DOHH2 (cell line): ENCODE results near the gene OR5L2.

ENCODE experiments used
- H3F3A ChIP-seq: fragments of 200-600 bp; sonication (generic), shearing (Covaris generic); 2 replicates; pipeline ENCODE4 v1.6.0; 2016; ENCODE audit warnings: antibody characterized with exemption, mild to moderate bottlenecking; ENCODE audit not compliant: control insufficient read depth, insufficient read depth
- H3K27ac ChIP-seq: fragments of 200-600 bp; sonication (generic); 2 replicates; pipeline ENCODE4 v1.5.1; 2014; ENCODE audit warnings: low read depth, mild to moderate bottlenecking, low read length, moderate library complexity
- H3K27me3 ChIP-seq: fragments of 200-600 bp; sonication (generic); 2 replicates; pipeline ENCODE4 v1.6.1; 2014; ENCODE audit warnings: mild to moderate bottlenecking, low read length, mixed read lengths; ENCODE audit not compliant: control insufficient read depth
- H3K36me3 ChIP-seq: fragments of 200-600 bp; sonication (generic); 2 replicates; pipeline ENCODE4 v1.6.1; 2014; ENCODE audit warnings: mild to moderate bottlenecking, low read length, moderate library complexity, mixed read lengths; ENCODE audit not compliant: control insufficient read depth
- H3K4me1 ChIP-seq: fragments of 200-600 bp; sonication (generic); 2 replicates; pipeline ENCODE4 v1.6.1; 2014; ENCODE audit warnings: mild to moderate bottlenecking, low read length, mixed read lengths; ENCODE audit not compliant: control insufficient read depth
- H3K4me2 ChIP-seq: fragments of 200-600 bp; sonication (generic); 2 replicates; pipeline ENCODE4 v1.6.0; 2014; ENCODE audit warnings: mild to moderate bottlenecking, low read length, moderate library complexity
- H3K4me3 ChIP-seq: fragments of 200-600 bp; sonication (generic); 2 replicates; pipeline ENCODE4 v1.5.1; 2014; ENCODE audit warnings: mild to moderate bottlenecking, low read length, mixed read lengths
- H3K79me2 ChIP-seq: fragments of 200-600 bp; sonication (generic); 2 replicates; pipeline ENCODE4 v1.6.1; 2014; ENCODE audit warnings: mild to moderate bottlenecking, low read length, mixed read lengths; ENCODE audit not compliant: control insufficient read depth
- H3K9me2 ChIP-seq: fragments of 200-600 bp; sonication (generic); replicated peaks from 2 replicates; pipeline ENCODE4 v1.6.1; 2014; ENCODE audit warnings: mild to moderate bottlenecking, low read length, mixed read lengths; ENCODE audit not compliant: control insufficient read depth
- H3K9me3 ChIP-seq: fragments of 200-600 bp; sonication (generic); 2 replicates; pipeline ENCODE4 v1.6.1; 2014; ENCODE audit warnings: antibody characterized with exemption, low read length, mixed read lengths; ENCODE audit not compliant: control insufficient read depth, insufficient read depth
- H4K20me1 ChIP-seq: fragments of 200-600 bp; sonication (generic); 2 replicates; pipeline ENCODE4 v1.6.0; 2014; ENCODE audit warnings: low read depth, mild to moderate bottlenecking, antibody characterized with exemption, low read length, moderate library complexity; ENCODE audit not compliant: control insufficient read depth, insufficient read depth
- CTCF ChIP-seq: fragments of 200-600 bp; sonication (generic); IDR thresholded peaks from one replicate; pipeline ENCODE4 v1.5.1; 2014; ENCODE audit warnings: antibody characterized with exemption, mild to moderate bottlenecking, low read depth, low read length; ENCODE audit not compliant: poor library complexity, severe bottlenecking
- EZH2phosphoT487 ChIP-seq: fragments of 200-600 bp; sonication (generic); IDR thresholded peaks from 2 replicates; pipeline ENCODE4 v1.6.1; 2017; ENCODE audit warnings: borderline replicate concordance, mild to moderate bottlenecking, antibody characterized with exemption, low read length, moderate library complexity, mixed read lengths

The OR5L2 gene

GRCh38 chr11:55826919-55827318 is at the start of gene OR5L2:
Gene OR5L2, plus strand, starts transcription at chr11:55827219. Its CDS starts 0 bp downstream, at chr11:55827219.
- H3K4me2 ChIP-seq, result no peak within 1 kb of the TSS
- no peak for TF ChIP-seq EZH2phosphoT487
- no peak for TF ChIP-seq CTCF
- H3K4me3 ChIP-seq, result no peak within 1 kb of the TSS
- H3K4me1 ChIP-seq, result no peaks in the 10 kb centered on the region
- no peak within 1 kb of the TSS for H3K27ac ChIP-seq
- no peaks in the 10 kb centered on the region for H4K20me1 ChIP-seq
- no peaks in the 10 kb centered on the region for H3K79me2 ChIP-seq
- no peaks in the 10 kb centered on the region for H3F3A ChIP-seq
- H3K9me2 ChIP-seq, result no peaks in the 10 kb centered on the region
- no peaks in the 10 kb centered on the region for H3K36me3 ChIP-seq
- no peaks in the 10 kb centered on the region for H3K27me3 ChIP-seq
- H3K9me3 ChIP-seq, result no peaks in the 10 kb centered on the region

- no peak overlapping the region for H3K27ac ChIP-seq
- no peaks in the 10 kb centered on the region; the same call in 1 of the 2 replicates for H3K9me2 ChIP-seq
- no peaks in the 10 kb centered on the region for H4K20me1 ChIP-seq
- no peaks in the 10 kb centered on the region for H3K4me1 ChIP-seq
- no peaks in the 10 kb centered on the region for H3K9me3 ChIP-seq
- TF ChIP-seq EZH2phosphoT487, result no peak
- TF ChIP-seq CTCF, result no peak
- no peaks in the 10 kb centered on the region for H3F3A ChIP-seq
- no peak overlapping the region for H3K4me3 ChIP-seq
- H3K4me2 ChIP-seq, result no peak overlapping the region
- no peaks in the 10 kb centered on the region for H3K27me3 ChIP-seq
- H3K79me2 ChIP-seq, result no peaks in the 10 kb centered on the region
- no peaks in the 10 kb centered on the region for H3K36me3 ChIP-seq
These were observed 35.4 kb upstream of the OR5L2 start for GRCh38 chr11:55791606-55792005.

GRCh38 chr11:55793321-55793720 is 33.7 kb upstream of the OR5L2 start:
- H4K20me1 ChIP-seq, result no peaks in the 10 kb centered on the region
- H3K27me3 ChIP-seq, result no peaks in the 10 kb centered on the region
- H3K4me1 ChIP-seq, result no peaks in the 10 kb centered on the region
- no peak overlapping the region for H3K27ac ChIP-seq
- no peak overlapping the region for H3K4me3 ChIP-seq
- TF ChIP-seq CTCF (no peak), EZH2phosphoT487 (no peak)
- H3K4me2 ChIP-seq, result no peak overlapping the region
- no peaks in the 10 kb centered on the region for H3F3A ChIP-seq
- H3K9me2 ChIP-seq, result no peaks in the 10 kb centered on the region; the same call in 1 of the 2 replicates
- H3K36me3 ChIP-seq, result no peaks in the 10 kb centered on the region
- no peaks in the 10 kb centered on the region for H3K79me2 ChIP-seq
- no peaks in the 10 kb centered on the region for H3K9me3 ChIP-seq

- no peak for TF ChIP-seq CTCF
- TF ChIP-seq EZH2phosphoT487, result no peak
- Histone ChIP-seq H3K79me2 (no peaks in the 10 kb centered on the region), H3K36me3 (no peaks in the 10 kb centered on the region), H3K9me3 (no peaks in the 10 kb centered on the region), H3K9me2 (no peaks in the 10 kb centered on the region; the same call in 1 of the 2 replicates), H4K20me1 (no peaks in the 10 kb centered on the region), H3K4me1 (no peaks in the 10 kb centered on the region), H3K27me3 (no peaks in the 10 kb centered on the region), H3K27ac (no peak within 1 kb of the TSS), H3K4me3 (no peak within 1 kb of the TSS), H3F3A (no peaks in the 10 kb centered on the region), H3K4me2 (no peak within 1 kb of the TSS)
These were observed 31.8 kb upstream of the OR5L2 start, which contains the start of gene OR5D14 for GRCh38 chr11:55795256-55795655. Gene OR5D14, plus strand, starts transcription at chr11:55795556. Its CDS starts 0 bp downstream, at chr11:55795556.
